Ovary (tissue), 3 donors: Measurements from ENCODE around the gene DCAF15.

ENCODE experiments used
- CTCF ChIP-seq, 3 donors: fragments of 450-650 bp in 2 of 3; fragments of 200-600 bp in 1 of 3; IDR thresholded peaks; one replicate each; pipeline versions ENCODE4 v1.5.1 to v1.8.0; 2016 to 2022; ENCODE audit warnings: antibody characterized with exemption in 3 of 3, mild to moderate bottlenecking in 1 of 3
- EP300 ChIP-seq: sonication (generic); formaldehyde crosslinking; IDR thresholded peaks from one replicate; pipeline ENCODE4 v1.6.1; 2017; ENCODE audit warnings: antibody characterized with exemption
- POLR2A ChIP-seq: fragments of 450-650 bp; IDR thresholded peaks from one replicate; pipeline ENCODE4 v1.6.1; 2017; ENCODE audit warnings: antibody characterized with exemption, mild to moderate bottlenecking, moderate library complexity
- donor health status: DM: no; HTN: no; CAD: no.

DNA sequence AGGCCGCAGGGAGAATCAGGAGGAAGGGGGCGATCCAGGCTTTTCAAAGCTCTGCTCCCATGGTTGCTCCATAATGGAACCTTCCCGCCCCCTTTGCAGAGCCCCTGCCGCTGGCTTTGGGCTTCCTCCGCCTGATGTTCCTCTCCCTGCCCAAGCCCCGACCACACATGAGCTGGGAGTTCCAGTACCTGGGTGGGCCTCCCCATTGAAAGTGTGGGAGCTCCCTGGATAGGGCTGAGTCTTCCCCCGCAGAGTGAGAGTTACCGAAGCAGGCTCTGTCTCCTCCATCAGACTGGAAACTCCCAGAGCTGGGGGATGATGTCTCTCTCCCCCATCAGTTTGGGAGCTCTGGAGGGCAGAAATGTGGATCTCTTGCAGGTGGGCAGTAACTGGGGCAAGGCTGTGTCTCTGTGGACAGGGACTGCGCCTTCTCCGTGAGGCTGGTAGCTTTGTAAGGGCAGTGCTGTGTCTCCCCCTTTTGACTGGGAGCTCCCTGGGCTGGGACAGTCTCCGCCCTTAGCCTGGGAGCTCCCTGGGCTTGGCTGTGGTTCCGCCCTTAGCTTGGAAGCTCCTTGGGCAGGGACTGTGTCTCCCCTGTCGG lies 722 bp downstream of the DCAF15 start:
- no peak for TF ChIP-seq CTCF (IDR thresholded peaks at IDR 0.05)
- TF ChIP-seq POLR2A = no peak
- no peak for TF ChIP-seq EP300
